Measurements from ENCODE around the gene C1QA. TPM values are rescaled to one million over a fixed set of nuclear protein-coding genes. Genes with fewer than 3 reads are reported as not detected.

Gene C1QA
- polyA plus RNA-seq, 1 experiment = not detected

GRCh38 chr1:22681556-22682276, 45.3 kb downstream of the C1QA start:
- DNase-seq (ENCODE audit: low read depth, low spot score) = no peak
- POLR2A ChIA-PET = no interaction called here
- H3K27me3 ChIP-seq (ENCODE audit: control insufficient read depth, insufficient read depth, low read length) = peaks cover 11% of the 10 kb centered on the region
- no peaks in the 10 kb centered on the region; the same call in 1 of the 2 replicates for H3K9me3 ChIP-seq (ENCODE audit: control insufficient read depth, insufficient read depth, low read length)
- H3K27ac ChIP-seq (ENCODE audit: low read depth, low read length) = no peak overlapping the region
- CTCF ChIA-PET = no interaction called here
- no peak for TF ChIP-seq CTCF (IDR thresholded peaks at IDR 0.05; ENCODE audit: low read depth, low read length)
- no peak overlapping the region for H3K4me3 ChIP-seq (ENCODE audit: low read depth, low read length)

- CTCF ChIA-PET = interaction anchor here (1.8 kb wide), 1 partner anchor 20 kb away, joined by 4 read pairs; no protein-coding TSS in a partner anchor
These were observed 47.1 kb downstream of the C1QA start for GRCh38 chr1:22683547-22683946.

GRCh38 chr1:22685591-22686059, 49.2 kb downstream of the C1QA start:
- Histone ChIP-seq H3K9me3 (ENCODE audit: control insufficient read depth, insufficient read depth, low read length) (no peaks in the 10 kb centered on the region), H3K27ac (ENCODE audit: low read depth, low read length) (no peak overlapping the region), H3K27me3 (ENCODE audit: control insufficient read depth, insufficient read depth, low read length) (peaks cover 8% of the 10 kb centered on the region), H3K4me3 (ENCODE audit: low read depth, low read length) (no peak overlapping the region)
- ChIA-PET CTCF (interaction anchor here (1.1 kb wide), 1 partner anchor 19 kb away, joined by 3 read pairs; no protein-coding TSS in a partner anchor), POLR2A (no interaction called here)
- TF ChIP-seq CTCF (IDR thresholded peaks at IDR 0.05; ENCODE audit: low read depth, low read length) = no peak
- DNase-seq (ENCODE audit: low read depth, low spot score) = no peak

More at GRCh38 chr1:22683547-22683946, 47.1 kb downstream of the C1QA start:
- H3K27ac ChIP-seq (ENCODE audit: low read depth, low read length) = no peak overlapping the region
- TF ChIP-seq CTCF (IDR thresholded peaks at IDR 0.05; ENCODE audit: low read depth, low read length) = no peak
- peaks cover 11% of the 10 kb centered on the region for H3K27me3 ChIP-seq (ENCODE audit: control insufficient read depth, insufficient read depth, low read length)
- no peaks in the 10 kb centered on the region; the same call in 1 of the 2 replicates for H3K9me3 ChIP-seq (ENCODE audit: control insufficient read depth, insufficient read depth, low read length)
- no peak for DNase-seq (ENCODE audit: low read depth, low spot score)
- H3K4me3 ChIP-seq (ENCODE audit: low read depth, low read length) = no peak overlapping the region
- POLR2A ChIA-PET = no interaction called here

- TF ChIP-seq CTCF (IDR thresholded peaks at IDR 0.05; ENCODE audit: low read depth, low read length) = no peak
- Histone ChIP-seq H3K27ac (ENCODE audit: low read depth, low read length) (no peak overlapping the region), H3K27me3 (ENCODE audit: control insufficient read depth, insufficient read depth, low read length) (peaks cover 4% of the 10 kb centered on the region), H3K9me3 (ENCODE audit: control insufficient read depth, insufficient read depth, low read length) (no peaks in the 10 kb centered on the region), H3K4me3 (ENCODE audit: low read depth, low read length) (no peak overlapping the region)
- ChIA-PET POLR2A (no interaction called here), CTCF (interaction anchor here (0.6 kb wide), 1 partner anchor 1016 kb away, joined by 3 read pairs; no protein-coding TSS in a partner anchor)
- DNase-seq (ENCODE audit: low read depth, low spot score) = no peak
These were observed 50.8 kb downstream of the C1QA start for GRCh38 chr1:22687191-22687590.

- no peaks in the 10 kb centered on the region for H3K9me3 ChIP-seq (ENCODE audit: control insufficient read depth, insufficient read depth, low read length)
- H3K27ac ChIP-seq (ENCODE audit: low read depth, low read length) = no peak overlapping the region
- H3K27me3 ChIP-seq (ENCODE audit: control insufficient read depth, insufficient read depth, low read length) = no peaks in the 10 kb centered on the region
- TF ChIP-seq CTCF (IDR thresholded peaks at IDR 0.05; ENCODE audit: low read depth, low read length) = no peak
- CTCF ChIA-PET = interaction anchor here (0.7 kb wide), 1 partner anchor 16 kb away, joined by 5 read pairs; no protein-coding TSS in a partner anchor
- POLR2A ChIA-PET = no interaction called here
- DNase-seq (ENCODE audit: low read depth, low spot score) = no peak
- H3K4me3 ChIP-seq (ENCODE audit: low read depth, low read length) = no peak overlapping the region
These were observed 52.0 kb downstream of the C1QA start for GRCh38 chr1:22688466-22688865.
